Medulla oblongata (tissue), 1 donor: Measurements from ENCODE around the gene CELA3A.
"Not testable (repeated sequence)": the region's sequence is repeated elsewhere in the genome, so short reads cannot be mapped to it uniquely, and the experiment has no call there.

Experiments used
- DNase-seq: peaks from one replicate; pipeline ENCODE4 v3.0.0-alpha.2; 2015; ENCODE audit errors: extremely low spot score

Gene CELA3A

DNA sequence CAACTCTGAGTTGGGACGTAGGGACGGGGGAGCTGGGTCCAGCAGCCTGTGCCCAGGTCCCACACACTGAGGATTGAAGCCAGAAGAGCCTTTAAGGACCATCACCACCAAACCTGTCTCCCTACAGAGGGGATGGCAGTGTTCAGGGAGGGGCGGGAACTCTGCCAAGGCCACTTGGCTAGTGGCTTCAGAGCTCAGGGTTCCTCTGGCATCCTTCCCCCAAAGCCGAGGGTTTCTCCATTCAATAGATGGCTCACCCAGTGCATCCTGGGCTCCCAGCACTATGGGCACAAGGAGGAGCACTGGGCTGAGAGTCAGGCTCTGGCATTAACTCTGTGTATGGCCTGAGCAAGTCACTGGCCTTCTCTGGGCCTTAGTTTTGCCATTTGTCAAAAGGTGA, 20.2 kb upstream of the CELA3A start:
- DNase-seq: not testable (repeated sequence)

- not testable (repeated sequence) for DNase-seq
These were observed 19.3 kb upstream of the CELA3A start for GRCh38 chr1:21982122-21982521.

DNA sequence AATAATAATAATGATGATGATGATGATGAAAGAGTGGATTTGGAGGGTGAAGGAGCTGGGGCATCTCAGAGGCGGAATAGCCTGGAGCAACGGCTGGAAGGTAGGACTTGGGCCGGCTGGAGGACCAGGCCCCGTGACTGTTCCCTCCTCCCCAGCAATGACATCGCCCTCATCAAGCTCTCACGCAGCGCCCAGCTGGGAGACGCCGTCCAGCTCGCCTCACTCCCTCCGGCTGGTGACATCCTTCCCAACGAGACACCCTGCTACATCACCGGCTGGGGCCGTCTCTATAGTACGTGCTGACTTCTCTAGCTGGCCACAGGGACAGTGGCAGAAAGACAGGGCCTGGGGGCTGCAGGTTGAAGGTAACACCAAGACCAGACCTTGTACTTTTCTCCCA, 17.9 kb upstream of the CELA3A start:
- DNase-seq: not testable (repeated sequence)

DNA sequence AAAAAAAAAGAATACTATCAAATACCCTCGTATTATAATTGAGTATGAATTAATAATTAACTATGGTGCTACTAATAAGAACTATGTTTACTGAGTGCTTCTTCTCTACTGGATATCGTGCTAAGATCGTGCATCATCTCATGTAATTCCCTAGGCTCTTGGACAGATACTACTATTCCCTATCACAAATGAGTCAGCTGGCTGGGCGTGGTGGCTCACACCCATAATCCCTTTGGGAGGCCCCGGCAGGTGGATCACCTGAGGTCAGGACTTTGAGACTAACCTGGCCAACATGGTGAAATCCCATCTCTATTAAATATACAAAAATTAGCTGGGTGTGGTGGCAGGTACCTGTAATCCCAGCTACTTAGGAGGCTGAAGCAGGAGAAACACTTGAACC, 15.6 kb upstream of the CELA3A start:
- not testable (repeated sequence) for DNase-seq

- not testable (repeated sequence) for DNase-seq
These were observed 15.1 kb upstream of the CELA3A start for GRCh38 chr1:21986386-21986785.

GRCh38 chr1:21989672-21990393, 11.6 kb upstream of the CELA3A start:
- DNase-seq: not testable (repeated sequence)

DNA sequence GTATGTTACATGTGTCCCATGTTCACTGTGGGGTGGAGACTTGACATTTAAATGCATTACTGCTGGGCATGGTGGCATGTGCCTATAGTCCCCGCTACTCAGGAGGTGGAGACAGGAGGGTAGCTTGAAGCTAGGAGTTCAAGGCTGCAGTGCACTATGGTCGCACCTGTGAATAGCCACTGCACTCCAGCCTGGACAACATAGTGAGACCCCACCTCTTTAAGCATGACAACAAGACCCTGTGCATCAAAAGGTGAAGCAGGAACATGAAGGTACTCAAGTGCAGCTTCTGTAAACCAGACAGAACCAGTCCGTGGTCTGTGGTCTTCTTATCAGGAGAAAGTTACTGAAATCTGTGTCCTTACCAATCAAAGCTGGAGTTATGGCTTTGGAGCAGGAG, 9.3 kb upstream of the CELA3A start:
- DNase-seq: not testable (repeated sequence)

DNA sequence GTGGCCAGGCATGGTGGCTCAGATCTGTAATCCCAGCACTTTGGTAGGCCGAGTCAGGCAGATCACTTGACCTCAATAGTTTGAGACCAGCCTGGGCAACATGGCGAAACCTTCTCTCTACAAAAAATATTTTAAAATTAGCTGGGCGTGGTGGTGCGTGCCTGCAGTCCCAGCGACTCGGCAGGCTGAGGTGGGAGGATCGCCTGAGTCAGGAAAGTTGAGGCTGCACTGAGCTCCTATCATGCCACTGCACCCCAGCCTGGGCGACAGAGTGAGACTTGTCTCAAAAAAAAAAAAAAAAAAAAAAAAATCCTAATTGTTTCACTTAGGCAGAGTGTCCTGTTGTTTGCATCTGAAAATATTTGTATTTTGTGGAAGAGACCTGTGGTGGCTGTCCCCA, 6.7 kb upstream of the CELA3A start:
- not testable (repeated sequence) for DNase-seq

- DNase-seq: not testable (repeated sequence)
These were observed 4.8 kb upstream of the CELA3A start for GRCh38 chr1:21996663-21996970.

DNA sequence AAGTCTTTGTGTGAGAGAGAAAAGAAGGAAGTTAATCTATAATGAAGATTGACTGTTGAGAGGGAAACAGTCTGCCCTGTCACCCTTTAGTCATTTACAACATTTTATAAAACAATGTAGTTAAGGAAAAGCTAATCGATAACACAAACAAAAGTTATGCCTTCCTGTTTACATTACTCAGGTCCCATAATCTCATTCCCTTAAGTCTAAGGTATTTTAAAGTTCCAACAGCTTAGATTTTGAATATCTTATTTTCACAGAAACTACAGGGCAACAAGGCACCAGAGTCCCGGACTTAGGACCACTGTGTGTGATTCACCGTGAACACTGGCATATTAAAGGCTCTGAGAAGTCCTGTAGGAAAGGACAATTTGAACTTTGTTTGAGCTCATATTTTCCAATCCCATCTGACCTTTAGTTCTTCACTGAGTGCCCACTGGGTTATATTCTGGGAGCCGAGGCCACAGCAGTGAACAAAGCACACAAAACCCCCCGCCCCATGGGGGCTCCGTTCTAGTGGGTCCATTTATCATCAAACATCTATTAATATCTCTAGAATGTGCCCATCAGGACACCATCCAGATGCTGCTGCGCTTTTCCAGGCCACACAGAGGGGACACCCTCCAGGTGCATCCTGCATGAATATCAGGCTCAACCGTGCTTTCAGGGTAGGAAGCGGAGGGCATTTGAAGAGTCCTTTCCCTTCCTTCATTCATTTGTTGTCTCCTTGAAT, 3.4 kb upstream of the CELA3A start:
- DNase-seq: not testable (repeated sequence)

- DNase-seq: not testable (repeated sequence)
These were observed 2.7 kb upstream of the CELA3A start for GRCh38 chr1:21998624-21999294.

GRCh38 chr1:21999645-22000044, 1.8 kb upstream of the CELA3A start:
- DNase-seq: not testable (repeated sequence)

GRCh38 chr1:22002461-22002860, 1.0 kb downstream of the CELA3A start:
- not testable (repeated sequence) for DNase-seq

- DNase-seq: not testable (repeated sequence)
These were observed 1.4 kb downstream of the CELA3A start for GRCh38 chr1:22002875-22003274.

DNA sequence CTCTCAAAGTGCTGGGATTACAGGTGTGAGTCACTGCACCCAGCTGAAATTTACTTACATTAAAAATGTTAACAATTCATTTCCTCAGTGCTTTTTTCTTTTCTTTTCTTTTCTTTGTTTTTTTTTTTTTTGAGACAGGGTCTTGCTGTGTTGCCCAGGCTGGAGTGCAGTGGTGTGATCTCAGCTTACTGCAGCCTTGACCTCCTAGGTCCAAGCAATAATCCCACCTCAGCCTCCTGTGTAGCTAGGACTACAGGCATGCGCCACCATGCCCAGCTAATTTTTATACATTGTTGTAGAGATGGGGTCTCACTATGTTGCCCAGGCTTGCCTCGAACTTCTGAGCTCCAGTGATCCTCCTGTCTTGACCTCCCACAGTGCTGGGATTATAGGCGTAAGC, 2.5 kb downstream of the CELA3A start:
- DNase-seq: not testable (repeated sequence)

GRCh38 chr1:22005261-22006149, 4.0 kb downstream of the CELA3A start:
- not testable (repeated sequence) for DNase-seq

DNA sequence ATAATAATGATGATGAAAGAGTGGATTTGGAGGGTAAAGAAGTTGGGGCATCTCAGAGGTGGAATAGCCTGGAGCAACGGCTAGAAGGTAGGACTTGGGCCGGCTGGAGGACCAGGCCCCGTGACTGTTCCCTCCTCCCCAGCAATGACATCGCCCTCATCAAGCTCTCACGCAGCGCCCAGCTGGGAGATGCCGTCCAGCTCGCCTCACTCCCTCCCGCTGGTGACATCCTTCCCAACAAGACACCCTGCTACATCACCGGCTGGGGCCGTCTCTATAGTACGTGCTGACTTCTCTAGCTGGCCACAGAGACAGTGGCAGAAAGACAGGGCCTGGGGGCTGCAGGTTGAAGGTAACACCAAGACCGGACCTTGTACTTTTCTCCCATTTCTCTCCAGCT, 5.3 kb downstream of the CELA3A start:
- not testable (repeated sequence) for DNase-seq

DNA sequence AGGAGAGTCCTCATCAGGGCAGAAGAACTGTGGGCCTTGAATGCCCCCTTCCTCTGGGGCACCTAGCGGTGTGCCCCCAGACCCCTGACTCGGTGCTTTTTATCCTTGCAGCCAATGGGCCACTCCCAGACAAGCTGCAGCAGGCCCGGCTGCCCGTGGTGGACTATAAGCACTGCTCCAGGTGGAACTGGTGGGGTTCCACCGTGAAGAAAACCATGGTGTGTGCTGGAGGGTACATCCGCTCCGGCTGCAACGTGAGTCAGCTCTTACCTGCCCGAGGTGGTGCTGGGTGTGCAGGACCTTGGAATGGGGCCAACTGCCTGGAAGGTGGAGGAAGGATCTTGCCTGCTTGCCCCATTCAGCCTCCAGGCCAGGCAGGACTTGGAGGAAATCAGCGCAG, 5.8 kb downstream of the CELA3A start:
- not testable (repeated sequence) for DNase-seq

GRCh38 chr1:22009566-22009965, 8.1 kb downstream of the CELA3A start:
- DNase-seq: not testable (repeated sequence)

DNA sequence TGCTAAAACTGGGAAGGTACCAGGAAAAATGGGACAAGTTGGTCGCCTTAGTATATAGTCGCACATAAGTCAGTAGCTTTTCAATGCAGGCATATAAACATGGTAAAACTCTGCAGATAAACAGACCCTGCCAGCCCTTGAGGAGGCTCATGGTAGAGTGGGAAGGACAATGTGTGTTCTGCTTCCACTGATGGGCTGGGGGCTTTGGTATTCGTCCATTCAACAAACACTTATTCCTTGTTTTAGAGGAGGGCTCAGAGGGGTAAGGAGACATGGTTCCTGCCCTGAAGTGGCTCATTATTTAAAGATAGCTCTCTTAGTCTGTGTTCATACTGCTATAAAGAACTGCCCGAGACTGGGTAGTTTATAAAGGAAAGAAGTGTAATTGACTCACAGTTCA, 11.3 kb downstream of the CELA3A start:
- not testable (repeated sequence) for DNase-seq

- not testable (repeated sequence) for DNase-seq
These were observed 13.2 kb downstream of the CELA3A start for GRCh38 chr1:22014575-22015206.
